Suppressor macrophage treated with lipopolysaccharide for 1 hour (primary cell): Measurements from ENCODE around the gene MALRD1.
A peak's percentile ranks its signal among the peaks of the same experiment; 100 is the strongest.
"Not testable (repeated sequence)": the region's sequence is repeated elsewhere in the genome, so short reads cannot be mapped to it uniquely, and the experiment has no call there.

Source experiments
- DNase-seq, 3 donors: peaks; one replicate each; pipeline ENCODE4 v3.0.0-alpha.2; 2020 to 2022

MALRD1 gene

DNA sequence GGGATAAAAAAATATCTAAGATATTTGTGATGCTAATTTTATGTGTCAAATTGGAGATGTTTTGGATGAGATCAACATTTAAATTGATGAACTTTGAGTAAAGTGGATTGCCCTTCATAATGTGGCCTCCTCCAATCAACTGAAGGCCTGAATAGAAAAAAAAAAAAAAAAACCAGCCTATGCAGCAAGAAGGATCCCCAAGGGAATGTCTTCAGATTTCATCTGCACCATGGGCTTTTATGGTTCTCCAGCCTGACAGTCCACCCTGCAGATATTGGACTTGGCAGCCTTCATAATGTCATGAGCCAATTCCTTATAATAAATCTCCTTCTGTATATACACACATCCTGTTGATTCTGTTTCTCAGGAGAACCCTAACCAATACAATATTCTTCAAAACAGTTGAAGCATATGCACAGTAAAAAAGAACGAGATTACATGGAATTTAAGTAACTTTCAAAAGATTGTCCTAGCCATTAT is 450.7 kb downstream of the MALRD1 start:
- no peak for DNase-seq

DNA sequence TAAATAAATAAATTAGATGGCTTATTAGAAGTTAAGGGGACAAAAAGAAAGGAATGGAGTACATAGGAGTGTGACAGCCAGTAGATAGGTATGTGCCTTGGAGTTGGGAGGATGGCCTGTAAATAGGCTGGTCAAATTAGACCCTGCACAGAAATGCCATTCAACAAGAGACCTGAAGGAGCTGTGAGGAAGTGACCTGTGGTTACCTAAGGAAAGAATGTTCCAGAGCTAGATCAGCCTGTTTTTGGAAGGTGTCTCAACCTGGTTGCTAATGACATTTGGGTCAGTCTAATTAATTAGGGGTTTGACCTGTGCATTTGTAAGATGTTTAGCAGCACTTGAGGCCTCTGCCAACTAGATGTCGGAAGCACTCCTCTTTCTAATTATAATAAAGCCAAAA is 452.4 kb downstream of the MALRD1 start:
- no peak for DNase-seq

- no peak for DNase-seq
Measured at GRCh38 chr10:19505320-19506312, 457.0 kb downstream of the MALRD1 start.

DNA sequence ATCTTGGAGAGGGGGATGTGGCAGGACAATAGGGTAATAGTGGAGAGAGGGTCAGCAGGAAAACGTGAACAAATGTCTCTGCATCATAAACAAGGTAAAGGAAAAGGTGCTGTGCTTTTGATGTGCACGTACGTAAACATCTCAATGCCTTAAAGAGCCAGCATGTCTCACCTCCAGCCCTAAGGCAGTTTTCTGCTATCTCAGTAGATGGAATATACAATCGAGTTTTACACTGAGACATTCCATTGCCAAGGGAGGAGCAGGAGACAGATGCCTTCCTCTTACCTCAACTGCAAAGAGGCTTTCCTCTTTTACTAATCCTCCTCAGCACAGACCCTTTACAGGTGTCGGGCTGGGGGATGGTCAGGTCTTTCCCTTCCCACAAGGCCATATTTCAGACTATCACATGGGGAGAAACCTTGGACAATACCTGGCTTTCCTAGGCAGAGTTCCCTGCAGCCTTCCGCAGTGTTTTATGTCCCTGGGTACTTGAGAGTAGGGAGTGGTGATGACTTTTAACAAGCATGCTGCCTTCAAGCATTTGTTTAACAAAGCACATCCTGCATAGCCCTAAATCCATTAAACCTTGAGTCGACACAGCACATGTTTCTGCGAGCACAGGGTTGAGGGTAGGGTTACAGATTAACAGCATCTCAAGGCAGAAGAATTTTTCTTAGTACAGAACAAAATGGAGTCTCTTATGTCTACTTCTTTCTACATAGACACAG is 461.6 kb downstream of the MALRD1 start:
- DNase-seq = not testable (repeated sequence)

GRCh38 chr10:19518109-19518508 is 469.5 kb downstream of the MALRD1 start:
- no peak for DNase-seq

DNA sequence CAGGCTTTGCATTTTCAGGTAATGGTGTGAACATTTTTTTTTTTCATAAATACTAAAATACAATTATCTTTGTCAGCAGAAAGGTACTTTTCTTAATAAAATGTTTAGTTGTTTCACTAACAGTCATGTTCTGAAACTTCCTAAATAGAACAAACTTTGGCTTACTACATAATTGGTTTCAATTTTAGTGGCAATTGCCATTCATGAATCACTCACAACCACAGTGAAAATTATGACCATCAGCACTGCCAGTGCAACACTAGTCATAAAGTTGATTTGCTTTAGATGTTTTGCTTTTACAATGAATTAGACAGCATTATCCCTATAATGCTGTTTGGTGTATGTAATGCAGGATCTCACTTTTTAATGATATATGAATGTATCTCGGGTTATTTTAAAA is 470.0 kb downstream of the MALRD1 start:
- DNase-seq = peak in 1 of 3 donors; percentile 1

GRCh38 chr10:19531324-19531723 is 482.7 kb downstream of the MALRD1 start:
- no peak for DNase-seq

DNA sequence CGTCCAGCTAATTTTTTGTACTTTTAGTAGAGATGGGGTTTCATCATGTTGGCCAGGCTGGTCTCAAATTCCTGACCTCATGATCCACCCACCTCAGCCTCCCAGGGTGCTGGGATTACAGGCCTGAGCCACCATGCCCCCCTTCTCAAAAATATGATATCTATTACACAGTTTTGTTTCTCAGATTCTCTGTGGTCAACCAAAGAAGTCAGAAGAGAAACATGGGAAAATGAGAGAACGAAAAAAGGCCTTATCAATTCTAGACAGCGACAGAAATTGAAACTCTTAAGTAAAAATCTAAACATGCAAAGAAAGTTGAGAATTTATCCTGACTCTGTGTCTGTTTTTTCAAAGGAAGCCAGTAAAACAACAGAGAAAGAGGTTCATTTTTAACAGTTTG is 483.8 kb downstream of the MALRD1 start:
- no peak for DNase-seq

DNA sequence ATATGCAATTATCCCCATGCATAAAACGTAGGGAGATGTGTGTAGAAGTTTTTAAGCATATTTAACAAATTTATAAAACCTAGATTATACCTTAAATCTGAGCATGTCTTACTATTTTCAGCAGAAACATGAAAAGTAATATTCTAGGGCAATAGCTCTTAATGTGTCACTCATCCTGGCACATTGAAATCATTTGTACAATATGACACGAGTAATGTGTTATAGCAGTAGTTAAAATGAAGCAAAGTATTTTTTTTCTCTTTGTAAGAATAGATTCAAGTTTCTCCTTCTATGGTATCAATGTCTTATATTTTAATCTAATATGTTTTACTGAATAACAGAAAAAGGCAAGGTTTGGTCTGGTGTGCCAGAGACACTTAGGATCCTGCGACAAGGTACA is 492.7 kb downstream of the MALRD1 start:
- DNase-seq = no peak

GRCh38 chr10:19546224-19546623 is 497.6 kb downstream of the MALRD1 start:
- DNase-seq = no peak

- DNase-seq = no peak
Measured at GRCh38 chr10:19549503-19549902, 500.9 kb downstream of the MALRD1 start.

GRCh38 chr10:19556666-19557065 is 508.1 kb downstream of the MALRD1 start:
- no peak for DNase-seq

DNA sequence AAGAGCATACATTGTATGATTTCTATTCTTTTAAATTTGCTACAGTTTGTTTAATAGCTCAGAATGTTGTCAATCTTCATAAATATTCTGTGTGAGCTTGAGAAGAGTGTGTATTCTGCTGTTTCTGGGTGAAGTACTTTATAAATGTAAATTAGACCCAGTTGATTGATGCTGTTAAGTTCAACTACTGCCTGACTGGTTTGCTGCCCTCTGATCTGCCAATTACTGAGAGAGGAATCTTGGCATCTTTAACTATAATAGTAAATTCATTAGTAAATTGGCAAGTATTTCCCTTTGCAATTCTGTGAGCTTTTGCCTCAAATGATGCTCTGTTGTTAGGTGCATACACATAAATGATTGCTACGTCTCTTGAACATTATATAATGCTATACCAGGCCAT is 512.6 kb downstream of the MALRD1 start:
- no peak for DNase-seq

- DNase-seq = no peak
Measured at GRCh38 chr10:19563388-19564141, 515.0 kb downstream of the MALRD1 start.

DNA sequence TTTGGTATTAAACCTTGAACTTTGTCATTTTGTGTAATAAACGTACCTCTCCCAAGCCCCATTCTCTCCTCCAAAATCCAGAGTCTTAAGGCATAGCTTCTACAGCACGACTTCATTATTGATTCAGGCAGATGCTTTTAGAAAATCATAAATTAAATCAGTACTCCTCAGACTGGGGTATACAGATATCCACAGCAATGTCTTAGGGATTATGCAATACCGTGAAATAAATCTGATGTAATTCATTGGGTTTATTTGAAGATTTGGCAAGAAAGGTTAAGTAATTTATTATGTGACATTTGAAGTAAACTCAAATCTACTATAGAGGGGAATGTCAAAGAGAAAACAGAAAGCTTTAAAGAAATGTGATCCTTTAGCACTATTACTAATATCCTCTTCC is 521.5 kb downstream of the MALRD1 start:
- DNase-seq = peak in 1 of 3 donors; percentile 1

GRCh38 chr10:19570991-19571390 is 522.4 kb downstream of the MALRD1 start:
- DNase-seq = no peak

DNA sequence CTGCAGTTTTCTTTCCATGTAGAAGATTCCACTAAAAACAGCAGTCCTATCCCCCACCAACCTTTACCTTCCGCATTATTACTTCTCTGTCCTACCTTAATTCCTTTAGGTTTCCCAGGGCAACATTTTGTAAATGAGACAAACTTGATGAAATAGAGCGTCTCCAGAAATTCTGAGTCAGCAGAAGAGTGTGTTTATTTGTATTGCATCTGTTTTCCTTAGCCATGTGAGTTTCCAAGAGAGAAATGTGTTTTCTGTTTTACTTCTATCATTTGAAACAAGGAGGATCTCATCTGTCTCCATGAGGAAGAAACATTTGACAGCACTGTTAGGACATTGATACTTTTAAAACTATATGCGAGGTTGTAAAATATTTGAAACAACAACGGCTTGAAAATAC is 523.5 kb downstream of the MALRD1 start:
- DNase-seq = no peak

DNA sequence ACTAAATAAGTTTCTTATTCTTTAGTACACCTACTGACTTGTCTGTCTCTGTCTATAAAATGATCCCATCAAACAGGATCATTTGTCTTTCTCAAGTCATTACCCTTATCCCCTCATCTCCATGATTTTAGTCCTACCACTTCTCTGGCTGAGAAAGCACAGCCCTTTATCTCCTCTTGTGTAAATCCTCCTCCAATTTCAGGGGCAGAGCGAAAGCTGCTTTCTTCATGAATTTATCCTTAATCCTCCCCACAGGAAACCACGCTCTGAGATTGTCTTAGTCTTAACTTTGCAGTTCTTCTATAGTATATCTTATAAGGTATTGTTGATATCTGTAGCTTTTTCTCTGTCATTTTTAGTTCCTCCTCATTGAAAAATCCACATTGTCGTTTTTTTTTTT is 528.0 kb downstream of the MALRD1 start:
- DNase-seq = no peak

DNA sequence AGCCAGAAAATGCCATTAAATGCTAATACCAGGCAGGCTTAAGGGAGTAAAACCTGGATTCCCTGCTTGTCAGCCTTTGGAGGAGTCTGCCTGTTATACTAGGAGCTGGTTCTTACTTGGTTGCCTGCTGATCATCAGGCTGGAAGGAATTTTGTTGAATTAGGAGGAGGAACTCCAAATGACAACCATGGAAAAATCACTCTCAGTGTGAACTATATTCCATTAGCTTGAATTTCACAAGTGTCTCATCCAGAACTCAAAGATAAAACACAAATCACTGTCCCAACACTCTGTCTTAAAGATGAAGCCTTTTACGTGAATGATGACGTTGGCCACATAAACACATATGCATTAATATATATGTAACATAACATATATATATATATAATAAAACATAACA is 528.8 kb downstream of the MALRD1 start:
- DNase-seq = no peak

DNA sequence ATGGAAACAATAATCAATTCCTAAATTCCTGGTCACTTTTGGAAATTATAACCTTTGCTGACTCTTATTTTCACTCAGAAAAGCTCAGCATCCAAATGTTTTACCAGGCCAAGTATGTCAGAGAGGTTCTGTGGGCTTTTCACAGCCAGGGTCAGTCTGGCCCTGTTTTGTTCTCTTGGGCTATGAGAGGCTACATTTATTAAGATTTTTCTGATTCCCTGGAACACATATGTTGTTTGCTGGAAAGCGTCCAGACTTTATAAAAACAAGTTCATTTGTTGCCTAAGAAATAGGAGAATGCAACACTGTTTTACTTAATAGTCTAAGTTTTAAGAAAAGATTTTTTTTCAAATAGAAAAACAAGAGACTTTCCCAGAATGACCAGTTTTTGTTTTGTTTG is 529.2 kb downstream of the MALRD1 start:
- no peak for DNase-seq

- peak in 1 of 3 donors; percentile 39 for DNase-seq
Measured at GRCh38 chr10:19578571-19578970, 530.0 kb downstream of the MALRD1 start.

DNA sequence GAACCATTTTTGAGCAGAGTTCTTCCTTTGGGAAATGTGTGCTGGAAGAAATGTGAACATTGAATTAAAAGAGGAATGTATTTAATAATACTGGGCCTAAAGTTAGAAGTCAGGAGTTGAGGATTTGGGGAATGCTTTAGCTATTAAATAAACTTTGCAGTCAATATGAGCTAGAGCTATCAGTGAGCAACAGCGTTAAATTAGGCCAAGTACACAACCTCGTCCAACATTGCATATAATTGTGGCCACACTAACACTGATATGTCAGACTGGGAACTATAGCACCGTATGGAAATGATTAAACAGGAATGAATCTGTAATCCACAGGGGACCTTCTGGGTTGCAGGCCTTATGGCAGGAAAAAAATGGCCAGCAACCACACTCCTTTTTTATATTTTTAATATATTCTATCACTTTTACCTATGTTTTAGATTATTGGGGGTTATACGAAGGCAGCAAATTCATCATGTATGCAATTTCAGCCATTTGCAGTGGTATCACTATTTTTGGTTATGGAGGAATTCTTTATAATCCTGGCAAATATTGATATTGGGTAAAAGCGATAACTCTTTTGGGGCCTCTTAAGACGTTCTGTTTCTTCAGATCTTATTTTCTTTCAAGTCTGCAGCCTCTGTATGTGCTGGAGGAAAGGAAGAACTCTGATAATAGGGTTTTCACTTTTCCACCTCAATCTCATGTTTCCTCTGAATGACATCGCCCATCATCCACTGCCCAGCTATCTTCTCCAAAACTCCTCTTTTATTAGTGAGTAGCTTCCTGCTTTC is 531.4 kb downstream of the MALRD1 start:
- DNase-seq = no peak
